Limb (tissue), 2 donors: ENCODE data around the gene FAM107B.
"Not testable (repeated sequence)": the region's sequence is repeated elsewhere in the genome, so short reads cannot be mapped to it uniquely, and the experiment has no call there.

Source experiments
- DNase-seq, 2 donors: peaks; one replicate each; pipeline ENCODE4 v3.0.0-alpha.2; 2016; ENCODE audit errors: extremely low spot score in 2 of 2

Gene FAM107B

DNA sequence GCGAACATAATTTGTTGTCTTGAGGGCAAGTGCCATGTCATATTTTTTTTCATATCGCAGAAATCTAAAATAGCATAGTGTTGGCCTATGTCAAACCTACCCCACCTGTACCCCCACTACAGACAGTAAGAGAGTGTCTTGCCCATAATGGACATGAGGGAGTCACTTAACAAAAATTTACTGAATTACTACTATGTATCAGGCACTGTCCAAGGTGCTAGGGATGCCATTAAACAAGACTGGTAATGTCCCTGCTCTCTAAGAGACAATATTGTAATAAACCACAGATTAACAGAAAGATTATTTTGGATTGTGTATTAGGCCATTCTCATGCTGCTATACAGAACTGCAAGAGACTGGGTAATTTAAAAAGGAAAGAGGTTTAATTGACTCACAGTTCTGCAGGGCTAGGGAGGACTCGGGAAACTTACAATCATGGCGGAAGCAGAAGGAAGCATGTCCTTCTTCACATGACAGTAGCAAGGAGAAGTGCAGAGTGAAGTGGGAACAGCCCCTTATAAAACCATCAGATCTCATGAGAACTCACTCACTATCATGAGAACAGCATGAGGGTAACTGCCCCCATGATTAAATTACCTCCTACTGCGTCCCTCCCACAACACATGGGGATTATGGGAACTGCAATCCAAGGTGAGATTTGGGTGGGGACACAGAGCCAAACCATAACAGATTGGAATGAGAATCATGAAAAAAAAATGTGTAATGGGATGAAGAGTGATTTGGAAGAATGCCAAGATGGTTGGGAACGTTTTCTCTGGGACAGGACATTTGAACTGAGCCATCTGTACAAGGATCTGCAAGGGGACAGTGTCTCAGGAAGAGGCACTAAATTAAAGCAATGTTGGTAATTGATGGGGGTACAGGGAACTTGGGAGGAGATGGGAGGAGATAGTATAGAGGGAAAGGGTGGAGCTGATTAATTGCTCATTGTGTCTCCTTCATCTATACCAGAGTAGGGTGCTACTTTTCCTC, 108.5 kb downstream of the FAM107B start:
- no peak for DNase-seq

DNA sequence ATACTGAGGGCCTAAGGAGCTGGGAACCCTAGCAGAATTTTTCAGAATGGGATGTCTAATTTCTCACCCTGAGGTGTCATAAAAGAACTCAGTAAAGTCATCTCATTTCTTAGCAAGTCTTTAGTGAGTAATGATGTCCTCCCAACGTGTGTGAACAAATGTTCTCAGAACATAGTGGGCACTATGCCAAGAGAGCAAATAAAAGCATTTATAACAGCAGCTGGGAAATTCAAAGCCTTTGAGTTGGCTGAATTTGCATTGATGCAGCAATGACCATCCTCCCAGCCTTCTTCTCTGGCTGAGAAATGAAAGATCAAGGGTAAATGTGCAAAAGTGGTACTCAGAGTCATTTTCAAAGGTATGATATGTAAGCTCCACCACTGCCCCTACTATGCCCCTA, 109.4 kb downstream of the FAM107B start:
- DNase-seq, result peak in 1 of 2 donors; percentile 54

DNA sequence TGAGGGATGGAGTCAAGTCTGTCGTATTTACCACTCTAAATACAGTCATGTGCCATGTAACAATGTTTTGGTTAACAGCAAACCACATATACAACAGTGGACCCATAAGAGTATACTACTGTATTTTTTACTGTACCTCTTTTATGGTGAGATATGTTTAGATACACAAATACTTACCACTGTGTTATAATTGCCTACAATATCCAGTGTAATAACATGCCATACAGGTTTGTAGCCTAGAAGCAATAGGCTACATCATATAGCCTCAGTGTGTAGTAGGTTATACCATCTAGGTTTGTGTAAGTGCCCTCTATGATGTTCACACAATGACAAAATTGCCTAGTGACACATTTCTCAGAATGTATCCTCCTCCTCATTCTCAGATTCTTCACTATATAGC, 110.4 kb downstream of the FAM107B start:
- no peak for DNase-seq

DNA sequence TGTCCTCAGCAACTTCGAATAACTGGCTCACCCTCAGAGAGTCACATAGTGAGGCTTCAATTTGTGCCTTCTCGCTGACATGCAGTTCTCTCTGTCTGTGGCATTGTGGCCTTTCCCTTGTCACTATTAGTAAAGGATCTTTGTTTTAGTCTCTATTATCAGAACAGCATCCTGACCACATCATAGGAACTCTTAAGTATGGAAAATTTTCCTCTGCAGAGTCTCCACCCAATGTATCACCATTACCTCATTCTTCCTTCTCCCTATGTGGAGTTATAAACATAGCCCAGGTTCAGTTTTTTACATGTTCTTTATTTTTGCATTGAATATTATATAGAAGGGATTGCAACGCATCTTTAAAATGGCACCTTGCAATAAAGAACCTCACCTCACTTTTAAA, 112.9 kb downstream of the FAM107B start:
- DNase-seq, result no peak

DNA sequence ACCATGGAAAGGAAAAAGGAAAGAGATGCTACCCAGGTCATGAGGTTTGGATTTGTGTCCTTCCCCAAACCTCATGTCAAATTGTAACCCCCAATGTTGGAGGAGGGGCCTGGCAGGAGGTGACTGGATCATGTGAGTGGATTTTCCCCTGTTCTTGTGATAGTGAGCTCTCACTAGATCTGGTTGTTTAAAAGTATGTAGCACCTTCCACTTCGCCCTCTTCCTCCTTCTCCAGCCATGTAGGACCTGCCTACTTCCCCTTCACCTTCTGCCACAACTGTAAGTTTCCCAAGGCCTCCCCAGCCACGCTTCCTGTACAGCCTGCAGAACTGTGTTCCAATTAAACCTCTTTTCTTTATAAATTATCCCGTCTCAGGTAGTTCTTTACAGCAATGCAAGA, 113.9 kb downstream of the FAM107B start:
- no peak for DNase-seq

DNA sequence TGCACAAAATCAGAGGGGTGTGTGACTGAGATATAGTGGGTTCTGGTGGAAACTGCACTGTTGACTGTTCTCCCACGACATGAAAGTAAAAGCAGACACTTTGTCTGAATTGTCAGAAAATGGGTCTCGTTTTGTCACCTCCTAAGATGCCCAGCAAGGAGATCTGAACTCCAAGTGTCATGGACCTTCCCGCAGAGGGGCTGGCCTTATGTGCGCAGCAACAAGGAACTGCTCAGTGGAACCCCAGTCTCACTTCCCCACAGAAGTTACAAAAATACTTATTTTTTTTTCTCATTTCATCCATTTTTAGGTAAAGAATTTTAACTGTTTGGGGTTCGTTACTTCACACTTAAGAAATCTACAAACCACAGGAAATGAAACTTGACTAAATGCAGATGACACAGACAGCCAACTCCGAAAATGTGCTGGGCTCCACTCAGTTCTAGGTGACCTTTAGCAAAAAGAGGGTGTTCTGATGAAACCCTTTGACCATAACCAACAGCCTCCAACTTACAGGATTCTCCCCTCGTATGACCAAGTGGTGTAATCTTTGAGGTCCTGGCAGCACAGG, 115.0 kb downstream of the FAM107B start:
- DNase-seq, result no peak

DNA sequence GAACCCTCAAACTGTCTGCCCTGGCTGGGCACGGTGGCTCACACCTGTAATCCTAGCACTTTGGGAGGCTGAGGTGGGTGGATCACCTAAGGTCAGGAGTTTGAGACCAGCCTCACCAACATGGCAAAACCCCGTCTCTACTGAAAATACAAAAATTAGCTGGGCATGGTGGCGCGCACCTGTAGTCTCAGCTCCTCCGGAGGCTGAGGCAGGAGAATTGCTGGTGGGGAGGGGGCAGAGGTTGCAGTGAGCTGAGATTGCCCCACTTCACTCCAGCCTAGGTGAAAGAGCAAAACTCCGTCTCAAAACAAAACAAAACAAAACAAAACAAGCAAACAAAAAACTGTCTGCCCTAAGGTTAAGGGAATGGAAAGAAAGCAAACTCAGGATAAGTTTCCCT, 115.6 kb downstream of the FAM107B start:
- not testable (repeated sequence) for DNase-seq

DNA sequence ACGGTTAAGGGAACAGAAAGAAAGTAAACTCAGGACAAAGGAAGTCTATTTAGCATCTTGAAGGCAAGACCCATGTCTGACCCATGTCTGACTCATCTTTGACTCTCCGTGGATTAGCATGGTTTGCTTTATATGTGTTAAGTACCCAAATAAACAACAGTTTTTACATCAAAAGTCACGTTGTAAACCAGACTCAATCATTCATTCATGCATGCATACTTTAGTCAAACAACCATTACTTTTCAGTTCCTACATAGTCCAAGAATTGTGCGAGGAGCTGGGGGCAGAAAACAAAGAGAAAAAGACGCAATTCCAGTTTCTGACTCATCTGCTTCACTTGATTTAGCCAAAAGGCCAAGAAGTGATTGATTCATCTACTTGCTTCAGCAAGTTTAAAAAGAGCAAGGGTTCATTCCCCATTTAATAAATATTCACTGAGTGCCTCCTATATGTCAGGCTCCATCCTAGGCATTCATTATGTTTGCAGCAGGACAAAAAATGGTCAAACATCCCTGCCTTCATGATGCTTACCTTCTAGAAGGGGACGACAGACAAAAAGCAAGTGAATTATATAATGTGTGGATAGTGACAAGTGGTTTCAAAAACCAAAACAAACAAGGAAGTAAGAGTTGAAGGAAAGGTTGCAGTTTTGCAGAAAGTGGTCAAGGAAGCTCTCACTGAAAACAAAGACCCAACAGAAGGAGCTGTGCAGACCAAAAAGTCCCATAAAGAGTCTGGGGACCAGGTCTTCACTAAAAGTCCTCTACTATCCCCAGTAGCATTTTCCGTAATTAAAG, 116.2 kb downstream of the FAM107B start:
- DNase-seq, result no peak

DNA sequence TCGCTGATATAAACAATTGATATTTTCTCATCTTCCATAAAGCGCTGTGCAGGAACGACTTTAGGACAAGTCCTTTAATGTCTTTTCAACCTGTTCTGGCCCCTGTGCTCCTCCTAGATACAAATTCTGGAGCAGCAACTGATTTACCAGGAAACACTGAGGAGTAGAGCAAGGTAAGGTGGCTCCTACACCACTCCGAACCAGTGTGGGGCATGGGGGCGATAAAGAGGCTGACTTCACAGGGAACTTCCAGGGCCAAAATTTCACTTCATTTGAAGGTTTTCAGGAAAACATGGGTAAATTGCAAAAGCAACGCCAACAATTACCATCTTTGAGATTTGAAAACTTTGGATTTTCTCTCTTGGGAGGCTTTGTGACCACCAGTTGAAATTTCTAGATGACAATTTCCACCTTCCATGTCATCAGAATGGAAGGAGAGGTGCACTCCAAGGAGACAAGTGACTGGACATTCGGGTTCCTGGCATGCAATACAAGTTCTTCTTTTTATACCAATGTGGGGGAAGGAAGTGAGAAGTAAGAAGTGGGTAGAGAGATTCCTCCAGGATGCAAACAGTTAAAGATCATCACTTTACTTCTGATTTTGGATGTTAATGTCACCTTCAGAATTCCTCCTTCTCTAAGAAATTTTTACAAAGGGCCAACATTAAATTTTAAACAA, 118.5 kb downstream of the FAM107B start:
- DNase-seq, result no peak

DNA sequence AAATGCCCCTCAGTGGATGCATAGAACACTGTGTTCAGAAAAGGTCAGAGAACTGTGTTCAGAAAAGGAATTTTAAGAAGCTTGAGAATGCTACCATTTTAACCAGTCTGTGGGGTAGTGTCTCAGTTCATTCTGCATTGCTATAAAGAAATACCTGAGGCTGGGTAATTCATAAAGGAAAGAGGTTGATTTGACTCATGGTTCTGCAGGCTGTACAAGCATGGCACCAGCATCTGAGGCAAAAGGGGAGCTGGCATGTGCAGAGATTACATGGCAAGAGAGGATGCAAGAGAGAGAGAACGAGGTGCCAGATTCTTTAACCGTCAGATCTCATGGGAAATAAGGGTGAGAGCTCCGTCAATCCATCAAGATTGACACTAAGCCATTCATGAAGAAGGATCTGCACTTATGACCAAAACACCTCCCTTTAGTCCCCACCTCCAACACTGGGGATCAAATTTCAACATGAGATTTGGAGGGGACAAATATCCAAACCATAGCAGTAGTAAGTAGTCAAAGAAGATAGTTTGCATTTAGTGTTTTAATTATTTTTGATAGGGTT, 119.8 kb downstream of the FAM107B start:
- no peak for DNase-seq

DNA sequence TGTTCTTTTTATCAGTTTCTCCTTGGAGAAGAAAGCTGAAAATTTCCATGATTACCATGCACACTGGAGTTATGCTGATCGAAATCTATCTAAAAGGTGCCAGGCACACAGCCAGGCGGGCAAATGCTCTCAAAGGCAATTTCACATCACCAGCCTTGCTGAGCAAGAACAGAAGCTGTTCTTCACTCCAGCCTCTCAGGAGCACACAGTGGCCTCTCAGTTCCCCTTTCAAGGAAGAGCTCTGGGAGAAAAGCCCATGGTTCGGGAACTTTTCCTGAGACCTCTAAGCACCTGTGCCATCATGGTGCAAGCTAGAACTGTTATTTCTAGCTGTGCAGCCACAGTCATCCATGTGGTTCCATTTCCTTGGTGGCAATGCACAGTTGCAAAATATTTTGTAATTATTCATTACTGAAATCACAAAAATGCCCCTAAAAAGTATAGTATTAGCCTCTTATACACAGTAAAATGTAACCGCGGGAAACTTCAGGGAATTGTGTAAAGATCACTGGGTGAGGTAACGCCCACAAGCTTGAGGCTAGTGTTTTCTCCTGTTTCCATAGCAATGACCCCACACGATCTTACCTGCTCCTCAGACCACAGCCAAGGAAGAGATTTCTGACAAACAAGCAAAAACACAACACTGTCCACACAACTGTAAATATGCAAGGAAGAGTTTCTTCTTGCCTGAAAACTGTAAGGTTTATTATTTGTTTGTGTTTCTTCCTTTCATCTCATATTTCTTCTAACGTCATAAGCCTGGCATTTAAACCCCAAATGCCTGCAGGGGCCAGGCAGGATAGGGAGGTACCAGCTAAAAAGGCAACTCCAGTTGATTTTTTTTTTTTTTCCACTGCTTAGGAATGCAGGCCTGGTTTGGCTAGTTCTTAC, 121.2 kb downstream of the FAM107B start:
- peak in 1 of 2 donors; percentile 30 for DNase-seq

DNA sequence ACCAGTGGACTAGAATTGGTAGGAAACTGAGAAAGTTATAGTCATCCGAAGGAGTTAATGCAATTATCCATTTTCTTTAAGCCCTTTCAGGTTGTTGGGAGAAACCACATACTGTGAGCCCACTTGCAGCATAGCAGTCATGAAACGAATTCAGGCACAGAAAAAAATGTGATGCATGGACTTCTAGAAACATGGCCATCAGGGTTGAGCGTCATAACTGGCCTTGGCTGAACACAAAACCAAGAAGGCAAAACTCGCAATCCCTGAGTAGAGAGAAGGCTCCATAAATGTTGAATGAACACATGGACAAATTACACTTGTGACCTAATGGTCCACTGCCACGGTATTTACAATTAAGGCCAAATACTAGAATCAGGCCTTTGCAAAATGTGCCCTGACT, 121.9 kb downstream of the FAM107B start:
- DNase-seq, result no peak

DNA sequence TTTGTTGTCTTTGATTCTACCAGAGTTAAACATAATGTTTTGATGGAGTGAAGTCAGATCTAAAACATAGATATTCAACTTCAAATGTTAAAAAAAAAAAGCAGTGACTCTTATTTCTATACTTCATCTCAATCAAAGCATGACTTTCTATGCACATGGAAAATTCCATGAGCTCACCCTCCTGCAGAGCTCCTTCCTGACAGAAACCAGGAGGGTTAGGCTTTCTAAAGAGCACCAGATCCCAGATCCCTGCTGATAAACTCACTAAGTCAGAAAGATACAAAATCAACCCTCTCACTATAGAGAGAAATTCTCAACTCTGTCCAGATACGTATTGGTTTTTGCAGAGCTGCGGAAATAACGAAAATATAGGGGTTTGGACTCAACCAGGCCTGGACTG, 122.6 kb downstream of the FAM107B start:
- no peak for DNase-seq

DNA sequence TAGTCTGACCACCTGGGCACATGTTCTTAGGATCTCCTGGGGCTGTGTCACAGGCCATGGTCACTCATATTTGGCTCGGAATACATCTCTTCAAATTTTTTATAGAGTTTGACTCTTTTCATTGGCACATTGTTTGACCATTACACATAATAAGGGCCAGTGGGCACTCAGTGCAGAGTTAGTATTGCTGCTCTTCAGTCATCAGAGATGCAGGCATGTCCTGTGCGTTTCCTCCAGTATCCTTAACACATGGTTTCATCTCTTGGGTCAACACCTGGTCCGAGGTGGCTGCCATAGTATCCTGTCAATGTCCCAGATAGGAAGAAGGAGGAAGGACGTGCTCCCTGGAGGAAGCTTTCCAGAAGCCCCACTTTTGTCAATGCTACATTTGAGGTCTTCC, 125.0 kb downstream of the FAM107B start:
- no peak for DNase-seq

DNA sequence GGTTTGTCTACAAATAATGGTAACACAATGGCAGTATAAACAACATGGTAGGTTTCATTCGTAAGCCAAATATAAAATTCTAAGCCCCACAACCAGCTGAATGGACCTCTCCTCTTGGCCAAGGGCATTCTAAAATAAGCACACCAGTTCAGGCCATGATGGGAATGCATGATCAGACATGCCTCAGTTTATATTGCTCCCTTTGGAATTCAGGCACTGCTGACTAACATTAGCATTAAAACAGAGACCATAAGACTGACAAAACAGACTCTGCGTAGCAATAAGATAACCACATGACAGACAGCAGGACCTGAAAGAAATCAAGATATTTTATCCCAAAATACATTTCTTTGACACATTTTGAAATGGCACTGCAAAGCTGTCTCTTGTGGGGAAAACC, 125.8 kb downstream of the FAM107B start:
- no peak for DNase-seq

DNA sequence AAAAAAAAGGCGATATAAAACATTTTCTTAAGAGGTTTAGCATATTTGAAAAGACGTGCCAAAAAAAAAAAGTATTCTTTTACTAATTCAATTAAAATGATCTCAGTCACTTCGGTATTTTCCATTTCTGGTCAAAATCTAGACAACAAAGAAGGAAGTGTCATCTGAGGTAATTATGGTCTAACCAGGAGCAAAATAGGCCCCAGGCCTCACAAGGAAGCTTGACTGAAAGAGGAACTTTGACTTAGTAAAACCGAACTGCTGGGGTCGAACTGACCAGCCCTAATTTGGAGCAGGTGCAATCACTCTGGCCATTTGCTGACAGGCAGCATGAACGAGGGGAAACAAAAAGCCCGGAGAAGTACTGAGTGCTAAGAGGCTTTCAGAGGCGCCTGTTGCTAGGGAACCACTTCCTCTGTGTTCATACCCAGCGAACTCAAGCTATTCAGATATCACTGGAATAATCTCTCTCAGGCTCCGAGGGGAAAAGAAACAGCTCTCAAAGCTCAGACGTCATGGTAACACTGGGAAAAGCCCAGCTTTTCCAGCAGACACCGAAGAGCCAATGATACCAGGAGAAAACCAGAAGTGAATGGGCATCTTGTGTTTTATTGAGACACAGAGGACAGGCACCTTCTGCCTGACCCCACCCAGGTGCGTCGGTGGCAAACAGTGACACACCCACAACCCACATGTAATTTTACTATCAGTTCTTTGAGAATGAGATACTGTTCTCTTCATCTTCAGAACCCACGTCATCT, 126.5 kb downstream of the FAM107B start:
- DNase-seq, result peak; percentile 62 to 79

DNA sequence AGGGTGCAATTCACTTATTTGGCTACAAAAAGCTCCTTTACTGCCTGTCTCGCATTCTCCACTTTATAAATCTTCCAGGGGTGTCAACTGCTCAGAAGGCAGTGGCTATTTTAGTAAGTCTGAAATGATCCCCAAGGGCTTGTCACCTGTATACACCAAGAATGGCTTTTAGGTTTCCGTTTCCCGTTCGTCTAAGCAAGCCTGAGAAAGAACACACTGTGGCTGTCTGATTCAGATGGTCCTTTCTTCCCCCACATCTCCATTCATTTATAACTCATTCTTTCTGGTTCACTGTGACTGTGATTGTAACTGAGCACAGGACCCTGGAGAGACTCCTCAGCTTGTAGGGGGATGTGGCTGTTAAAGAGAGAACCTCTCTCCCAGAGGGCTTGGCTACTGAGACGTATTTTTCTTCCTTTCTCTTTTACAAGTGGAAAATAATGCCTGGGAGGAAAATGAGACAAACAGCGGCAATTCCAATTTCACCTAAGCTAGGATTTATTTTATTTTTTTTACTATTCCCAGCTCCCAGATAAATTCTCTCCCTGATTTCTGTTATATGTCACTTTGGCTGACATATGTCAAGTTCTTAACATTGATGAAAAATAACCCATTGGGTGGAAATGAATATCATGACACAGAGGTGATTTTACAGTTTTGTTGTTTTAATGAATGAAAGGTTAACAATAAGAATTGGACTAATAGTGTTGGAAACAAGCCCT, 129.3 kb downstream of the FAM107B start:
- DNase-seq, result no peak

DNA sequence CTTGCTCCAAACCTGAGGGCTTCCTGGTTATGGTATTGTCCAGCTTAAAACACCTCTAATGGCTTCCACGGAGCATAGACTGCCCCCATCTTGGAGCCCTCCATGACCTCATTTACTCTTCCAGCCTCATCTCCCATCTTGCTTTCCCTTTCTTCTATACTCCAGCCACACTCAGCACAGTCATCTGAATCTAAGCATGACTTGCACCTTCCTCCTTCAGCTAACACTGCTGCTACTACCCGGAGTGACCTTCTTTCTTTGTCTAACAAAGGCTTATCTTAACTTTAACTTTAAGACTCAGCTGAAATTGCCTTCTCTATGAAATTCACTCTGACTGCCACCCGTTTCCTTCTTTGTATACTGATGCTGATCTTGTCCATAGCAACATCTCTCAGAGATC, 135.1 kb downstream of the FAM107B start:
- no peak for DNase-seq
